Stimulated activated CD8-positive, alpha-beta memory T cell treated with anti-CD3 and anti-CD28 coated beads, Interleukin-15, amount 100 ng/mL, for 4 hours (primary cell): ENCODE results near the gene GSK3A.

Experiments
- DNase-seq, 2 donors: peaks; one replicate each; pipeline ENCODE4 v3.0.0-alpha.2; 2020; ENCODE audit warnings: low read depth in 2 of 2

Gene GSK3A

GRCh38 chr19:42228641-42229040 is 13.8 kb downstream of the GSK3A start:
- no peak for DNase-seq

- DNase-seq, result no peak
Observed at GRCh38 chr19:42226886-42227285, 15.5 kb downstream of the GSK3A start.

GRCh38 chr19:42225718-42226292 is 16.6 kb downstream of the GSK3A start:
- DNase-seq, result no peak

GRCh38 chr19:42224940-42225717 is 17.3 kb downstream of the GSK3A start:
- no peak for DNase-seq

GRCh38 chr19:42220751-42221097 is 21.7 kb downstream of the GSK3A start:
- DNase-seq, result no peak

- DNase-seq, result peak; percentile 93 to 94
Observed at GRCh38 chr19:42219812-42220750, 22.3 kb downstream of the GSK3A start, which contains the start of gene ZNF526. TSS of gene ZNF526 (plus strand) at chr19:42220312. CDS start at chr19:42224404, 4,092 bp downstream.

GRCh38 chr19:42217520-42218437 is 24.6 kb downstream of the GSK3A start, which contains the start of gene DEDD2:
TSS of gene DEDD2 (minus strand) at chr19:42217677. CDS start at chr19:42217007, 670 bp downstream.
- peak; percentile 99 to 100 for DNase-seq

- no peak for DNase-seq
Observed at GRCh38 chr19:42216653-42217519, 25.5 kb downstream of the GSK3A start.

- DNase-seq, result no peak
Observed at GRCh38 chr19:42214810-42215485, 27.5 kb downstream of the GSK3A start.

GRCh38 chr19:42212886-42213285 is 29.5 kb downstream of the GSK3A start:
- DNase-seq, result no peak

GRCh38 chr19:42208612-42209011 is 33.8 kb downstream of the GSK3A start:
- DNase-seq, result no peak

- no peak for DNase-seq
Observed at GRCh38 chr19:42207767-42208271, 34.6 kb downstream of the GSK3A start.

- DNase-seq, result no peak
Observed at GRCh38 chr19:42206871-42207755, 35.3 kb downstream of the GSK3A start.

- no peak for DNase-seq
Observed at GRCh38 chr19:42204664-42205063, 37.7 kb downstream of the GSK3A start.

GRCh38 chr19:42203700-42204099 is 38.7 kb downstream of the GSK3A start:
- DNase-seq, result no peak

- DNase-seq, result no peak
Observed at GRCh38 chr19:42202290-42202880, 40.0 kb downstream of the GSK3A start.

- DNase-seq, result no peak
Observed at GRCh38 chr19:42201489-42202289, 40.7 kb downstream of the GSK3A start.
